Erythroblast (primary cell): Measurements from ENCODE around the gene APEX1.

Experiments used
- GATA1 ChIP-seq: IDR thresholded peaks from 2 replicates; pipeline ENCODE4 v1.6.1; 2011; ENCODE audit warnings: low read depth, mild to moderate bottlenecking, control low read depth, low read length, moderate library complexity
- POLR2A ChIP-seq: IDR thresholded peaks from 2 replicates; pipeline ENCODE4 v1.6.1; 2011; ENCODE audit warnings: mild to moderate bottlenecking, low read length

DNA sequence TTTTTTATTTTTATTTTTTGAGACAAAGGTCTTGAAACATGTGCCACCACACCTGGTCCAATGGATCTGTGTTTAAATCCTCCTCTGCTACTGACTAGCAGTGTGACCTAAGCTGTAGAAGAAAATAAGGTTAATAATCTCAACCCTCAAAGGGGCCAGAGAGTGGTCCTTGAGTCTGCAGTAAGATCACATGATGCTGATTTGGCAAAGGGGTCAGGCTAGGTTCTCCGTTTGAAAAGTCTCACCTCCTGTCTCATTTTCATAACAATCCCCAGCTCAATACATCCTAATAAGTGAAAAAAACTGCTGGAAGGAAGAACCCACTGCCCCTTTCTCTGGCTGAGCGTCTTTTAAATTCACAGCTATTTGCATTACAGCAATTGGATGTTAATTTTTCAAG lies 33.8 kb upstream of the APEX1 start:
- TF ChIP-seq POLR2A: no peak
- TF ChIP-seq GATA1: no peak
